ENCODE measurements around the gene PAPPA2.

DNA sequence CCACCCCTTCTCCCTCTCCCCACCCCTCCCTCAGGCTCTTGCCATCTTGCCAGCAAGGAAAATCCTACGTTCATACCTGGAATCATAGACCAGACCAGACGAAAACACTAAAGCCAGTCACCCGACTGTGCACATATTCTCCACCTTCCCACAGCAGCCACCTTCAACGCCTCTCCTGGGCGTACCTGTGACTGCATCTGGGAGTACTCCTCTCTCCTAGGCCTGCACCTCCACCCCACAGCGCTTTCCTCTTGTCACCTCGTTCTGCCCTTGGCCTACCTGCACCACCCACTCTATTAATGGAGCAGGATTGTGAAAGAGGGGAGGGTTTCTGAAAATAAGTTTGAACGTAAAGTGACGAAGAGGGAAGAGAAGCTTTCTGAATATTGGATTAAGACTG, 17.8 kb downstream of the PAPPA2 start:
- TF ChIP-seq, protein P1, sequence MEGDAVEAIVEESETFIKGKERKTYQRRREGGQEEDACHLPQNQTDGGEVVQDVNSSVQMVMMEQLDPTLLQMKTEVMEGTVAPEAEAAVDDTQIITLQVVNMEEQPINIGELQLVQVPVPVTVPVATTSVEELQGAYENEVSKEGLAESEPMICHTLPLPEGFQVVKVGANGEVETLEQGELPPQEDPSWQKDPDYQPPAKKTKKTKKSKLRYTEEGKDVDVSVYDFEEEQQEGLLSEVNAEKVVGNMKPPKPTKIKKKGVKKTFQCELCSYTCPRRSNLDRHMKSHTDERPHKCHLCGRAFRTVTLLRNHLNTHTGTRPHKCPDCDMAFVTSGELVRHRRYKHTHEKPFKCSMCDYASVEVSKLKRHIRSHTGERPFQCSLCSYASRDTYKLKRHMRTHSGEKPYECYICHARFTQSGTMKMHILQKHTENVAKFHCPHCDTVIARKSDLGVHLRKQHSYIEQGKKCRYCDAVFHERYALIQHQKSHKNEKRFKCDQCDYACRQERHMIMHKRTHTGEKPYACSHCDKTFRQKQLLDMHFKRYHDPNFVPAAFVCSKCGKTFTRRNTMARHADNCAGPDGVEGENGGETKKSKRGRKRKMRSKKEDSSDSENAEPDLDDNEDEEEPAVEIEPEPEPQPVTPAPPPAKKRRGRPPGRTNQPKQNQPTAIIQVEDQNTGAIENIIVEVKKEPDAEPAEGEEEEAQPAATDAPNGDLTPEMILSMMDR (IDR thresholded peaks at IDR 0.05): no peak
- no peak for TF ChIP-seq POLR2A (IDR thresholded peaks at IDR 0.05)

Data from right lobe of liver (tissue), 4 donors.